Adrenal gland (tissue), 5 donors: ENCODE measurements around the gene GGA1.

Experiments
- CTCF ChIP-seq, 6 experiments: fragments of 450-650 bp in 4 of 6; fragments of 200-600 bp in 2 of 6; sonication (generic) in 1 of 6; IDR thresholded peaks; 1 replicate in 5 of 6; 2 replicates in 1 of 6; pipeline versions ENCODE4 v1.5.1 to v1.8.0; 2016 to 2021; ENCODE audit warnings: antibody characterized with exemption in 6 of 6, mild to moderate bottlenecking in 2 of 6, moderate library complexity in 1 of 6
- POLR2A ChIP-seq, 2 donors: fragments of 450-650 bp; IDR thresholded peaks; one replicate each; pipeline ENCODE4 v1.6.1; 2017; ENCODE audit warnings: antibody characterized with exemption in 2 of 2, mild to moderate bottlenecking in 2 of 2, moderate library complexity in 1 of 2
- donor health status: DM: no; HTN: no; CAD: no.

GRCh38 chr22:37660709-37661045, 52.0 kb downstream of the GGA1 start:
- TF ChIP-seq CTCF (IDR thresholded peaks at IDR 0.05) (no peak), POLR2A (IDR thresholded peaks at IDR 0.05) (no peak)
